ENCODE measurements around the gene TTC33.

TTC33 gene

DNA sequence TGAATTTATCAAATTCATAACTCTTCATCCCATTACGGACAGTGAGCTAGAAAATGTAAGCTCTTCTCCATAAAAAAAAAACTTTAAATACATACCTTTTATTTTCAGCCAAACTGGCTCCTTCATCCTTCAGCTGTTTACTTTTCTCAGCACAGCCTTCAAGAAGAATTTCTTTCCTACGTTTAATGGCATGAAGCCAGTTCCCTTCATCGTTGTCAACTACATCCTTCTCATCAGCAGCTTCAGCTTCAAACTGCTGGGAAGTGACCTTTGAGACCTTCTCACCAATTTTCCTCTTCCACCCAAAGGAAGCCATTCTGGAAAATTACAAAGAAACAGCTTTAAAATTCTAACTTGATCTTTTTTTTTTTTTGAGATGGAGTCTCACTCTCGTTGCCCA, 9.1 kb downstream of the TTC33 start:
- TF ChIP-seq POLR2AphosphoS5 (IDR thresholded peaks at IDR 0.05; ENCODE audit: low read depth, low read length) (no peak), REST (IDR thresholded peaks at IDR 0.05; ENCODE audit: insufficient read depth in 1 of 2, low read depth in 2 of 2, low read length in 2 of 2) (no peak), SIN3A (IDR thresholded peaks at IDR 0.05; ENCODE audit: borderline replicate concordance, insufficient read depth, low read length) (no peak), TAF1 (IDR thresholded peaks at IDR 0.05; ENCODE audit: borderline replicate concordance, insufficient read depth, low read length) (no peak), FOXP2 (optimal IDR thresholded peaks at IDR 0.05; ENCODE audit: borderline replicate concordance, extremely low read depth, extremely low read length, insufficient read depth) (no peak)

DNA sequence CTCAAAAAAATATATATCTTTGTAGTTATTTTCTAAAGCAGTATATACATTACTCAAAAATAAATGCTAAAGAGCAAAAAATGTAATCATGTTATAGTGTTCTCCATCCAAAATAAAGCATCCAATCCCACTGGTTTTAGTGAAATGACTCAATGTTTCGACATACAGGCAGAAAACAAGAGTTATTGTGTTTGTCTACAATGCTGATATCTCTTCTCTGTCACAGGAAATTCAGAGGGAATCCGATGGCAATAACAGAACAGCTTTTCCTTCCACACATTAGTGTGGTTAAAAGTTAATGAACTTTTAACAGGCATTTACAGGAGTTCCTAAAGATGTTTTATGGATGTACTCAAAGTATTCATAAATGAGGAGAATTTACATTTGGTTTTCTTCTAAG, 12.0 kb downstream of the TTC33 start:
- TF ChIP-seq REST (IDR thresholded peaks at IDR 0.05; ENCODE audit: insufficient read depth in 1 of 2, low read depth in 2 of 2, low read length in 2 of 2) = no peak
- TF ChIP-seq SIN3A (IDR thresholded peaks at IDR 0.05; ENCODE audit: borderline replicate concordance, insufficient read depth, low read length) = no peak
- TF ChIP-seq POLR2AphosphoS5 (IDR thresholded peaks at IDR 0.05; ENCODE audit: low read depth, low read length) = no peak
- TF ChIP-seq TAF1 (IDR thresholded peaks at IDR 0.05; ENCODE audit: borderline replicate concordance, insufficient read depth, low read length) = no peak
- no peak for TF ChIP-seq FOXP2 (optimal IDR thresholded peaks at IDR 0.05; ENCODE audit: borderline replicate concordance, extremely low read depth, extremely low read length, insufficient read depth)

DNA sequence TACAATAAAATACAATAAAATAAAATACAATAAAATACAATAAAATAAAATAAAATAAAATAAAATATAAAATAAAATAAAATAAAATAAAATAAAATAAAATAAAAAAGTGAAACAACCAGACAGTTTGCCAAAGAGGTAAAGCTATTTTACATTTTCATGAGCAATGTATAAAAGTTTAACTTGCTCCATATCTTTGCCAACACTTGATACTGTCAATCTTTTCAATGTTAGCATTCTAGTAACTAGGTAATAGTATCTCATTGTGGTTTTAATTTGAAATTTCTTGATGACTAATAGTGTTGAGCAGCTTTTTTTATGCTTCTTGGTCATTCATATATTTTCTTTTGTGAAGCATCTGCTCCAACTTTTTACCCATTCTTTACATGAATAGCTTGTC, 17.3 kb downstream of the TTC33 start:
- TF ChIP-seq TAF1 (IDR thresholded peaks at IDR 0.05; ENCODE audit: borderline replicate concordance, insufficient read depth, low read length) = no peak
- TF ChIP-seq SIN3A (IDR thresholded peaks at IDR 0.05; ENCODE audit: borderline replicate concordance, insufficient read depth, low read length) = no peak
- TF ChIP-seq FOXP2 (optimal IDR thresholded peaks at IDR 0.05; ENCODE audit: borderline replicate concordance, extremely low read depth, extremely low read length, insufficient read depth) = no peak
- TF ChIP-seq POLR2AphosphoS5 (IDR thresholded peaks at IDR 0.05; ENCODE audit: low read depth, low read length) = no peak
- TF ChIP-seq REST (IDR thresholded peaks at IDR 0.05; ENCODE audit: insufficient read depth in 1 of 2, low read depth in 2 of 2, low read length in 2 of 2) = no peak

DNA sequence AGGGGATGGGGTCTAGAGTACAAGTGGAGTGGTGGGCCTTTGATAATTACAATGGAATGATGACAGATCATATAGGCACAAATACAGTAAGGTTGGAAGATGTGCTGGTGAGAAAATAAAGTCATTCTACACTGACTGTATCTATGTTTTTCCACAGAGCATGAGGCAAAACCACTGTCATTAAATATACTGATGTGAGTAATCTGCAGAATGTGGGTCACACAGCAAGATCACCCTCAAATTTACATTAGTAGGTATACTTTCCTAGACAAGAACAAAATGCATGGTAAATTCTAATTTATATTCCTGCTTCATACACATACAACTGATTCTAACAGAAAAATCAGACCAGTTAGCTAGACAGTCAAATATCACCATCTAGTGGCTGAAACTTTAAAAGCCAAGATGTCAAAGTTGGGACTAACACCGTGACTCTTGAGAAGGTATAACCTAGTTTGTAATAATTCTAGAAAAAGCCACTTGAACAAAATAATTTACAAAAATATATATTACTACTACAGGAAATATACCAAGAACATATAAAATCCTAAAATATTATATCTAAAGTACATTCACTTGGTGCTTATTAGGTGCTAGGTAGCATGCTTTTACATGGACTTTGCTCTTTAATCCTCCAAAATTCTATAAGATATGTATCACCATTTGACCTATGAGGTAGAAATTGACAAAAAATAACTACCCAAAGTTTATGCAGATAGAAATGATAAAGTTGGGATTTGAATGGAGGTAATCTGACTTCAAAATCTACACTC, 19.5 kb downstream of the TTC33 start:
- TF ChIP-seq TAF1 (IDR thresholded peaks at IDR 0.05; ENCODE audit: borderline replicate concordance, insufficient read depth, low read length) (no peak), SIN3A (IDR thresholded peaks at IDR 0.05; ENCODE audit: borderline replicate concordance, insufficient read depth, low read length) (no peak), POLR2AphosphoS5 (IDR thresholded peaks at IDR 0.05; ENCODE audit: low read depth, low read length) (no peak), REST (IDR thresholded peaks at IDR 0.05; ENCODE audit: insufficient read depth in 1 of 2, low read depth in 2 of 2, low read length in 2 of 2) (no peak)
